NCI-H2171 (cell line): ENCODE data around the gene SLC27A3.
A peak's percentile ranks its signal among the peaks of the same experiment; 100 is the strongest.

Experiments used
- DNase-seq: peaks from one replicate; lab custom pipeline; 2025; lab: John Stamatoyannopoulos, UW

Gene SLC27A3

GRCh38 chr1:153774780-153775457 is at the start of gene SLC27A3:
SLC27A3 (plus strand) TSS chr1:153775407; CDS start chr1:153775498, 91 bp downstream.
- DNase-seq = peak; percentile 64

GRCh38 chr1:153727463-153728304 is 47.5 kb upstream of the SLC27A3 start, which contains the start of gene INTS3:
INTS3 (plus strand) TSS chr1:153728050; CDS start chr1:153728635, 585 bp downstream.
- DNase-seq = peak; percentile 99

GRCh38 chr1:153728305-153729066 is 46.7 kb upstream of the SLC27A3 start:
- DNase-seq = peak; percentile 12

GRCh38 chr1:153730468-153730988 is 44.7 kb upstream of the SLC27A3 start:
- no peak for DNase-seq

GRCh38 chr1:153733970-153734369 is 41.2 kb upstream of the SLC27A3 start:
- DNase-seq = no peak

GRCh38 chr1:153734396-153735089 is 40.7 kb upstream of the SLC27A3 start:
- no peak for DNase-seq

GRCh38 chr1:153735090-153735420 is 40.2 kb upstream of the SLC27A3 start:
- DNase-seq = no peak

GRCh38 chr1:153741986-153742385 is 33.2 kb upstream of the SLC27A3 start:
- no peak for DNase-seq

- DNase-seq = no peak
These were observed 32.6 kb upstream of the SLC27A3 start for GRCh38 chr1:153742411-153743142.

GRCh38 chr1:153745417-153745816 is 29.8 kb upstream of the SLC27A3 start:
- DNase-seq = no peak

- DNase-seq = no peak
These were observed 29.0 kb upstream of the SLC27A3 start for GRCh38 chr1:153746174-153746573.

- DNase-seq = no peak
These were observed 26.3 kb upstream of the SLC27A3 start for GRCh38 chr1:153748903-153749302.

GRCh38 chr1:153749408-153750005 is 25.7 kb upstream of the SLC27A3 start:
- peak; percentile 63 for DNase-seq

GRCh38 chr1:153750026-153750995 is 24.9 kb upstream of the SLC27A3 start:
- DNase-seq = no peak

GRCh38 chr1:153752072-153752471 is 23.1 kb upstream of the SLC27A3 start:
- DNase-seq = no peak

- DNase-seq = no peak
These were observed 22.5 kb upstream of the SLC27A3 start for GRCh38 chr1:153752571-153753195.

- no peak for DNase-seq
These were observed 20.9 kb upstream of the SLC27A3 start for GRCh38 chr1:153754266-153754665.

- DNase-seq = no peak
These were observed 14.8 kb upstream of the SLC27A3 start for GRCh38 chr1:153760440-153760839.
